HT-29 (cell line): ENCODE measurements around the gene KRTAP21-1. TPM values are rescaled to one million over a fixed set of nuclear protein-coding genes. Genes with fewer than 3 reads are reported as not detected.
"Not testable (repeated sequence)": the region's sequence is repeated elsewhere in the genome, so short reads cannot be mapped to it uniquely, and the experiment has no call there.

Experiments
- DNase-seq: peaks from one replicate; pipeline ENCODE4 v3.0.0-alpha.2; 2015; ENCODE audit warnings: low spot score
- total RNA-seq: library from RNA; depleted of rRNA; stranded (reverse); fragments of >200 nt; shearing (Covaris generic); gene quantifications from 2 replicates; pipeline ENCODE4 v1.2.3, GENCODE V29; 2014; rRNA removed

Gene KRTAP21-1
- not detected in 2 replicates for total RNA-seq

- not testable (repeated sequence) for DNase-seq
Observed at GRCh38 chr21:30755328-30755727, at the start of gene KRTAP21-1. KRTAP21-1 (minus strand) TSS chr21:30755428; CDS start chr21:30755378, 50 bp downstream.

- no peak for DNase-seq
Observed at GRCh38 chr21:30800605-30801004, 45.4 kb upstream of the KRTAP21-1 start.

- no peak for DNase-seq
Observed at GRCh38 chr21:30793581-30794314, 38.5 kb upstream of the KRTAP21-1 start.

- no peak for DNase-seq
Observed at GRCh38 chr21:30779249-30779648, 24.0 kb upstream of the KRTAP21-1 start.

- no peak for DNase-seq
Observed at GRCh38 chr21:30769724-30770431, 14.7 kb upstream of the KRTAP21-1 start.

- no peak for DNase-seq
Observed at GRCh38 chr21:30760776-30761175, 5.5 kb upstream of the KRTAP21-1 start.

- DNase-seq, result no peak
Observed at GRCh38 chr21:30758306-30758705, 3.1 kb upstream of the KRTAP21-1 start.

- DNase-seq, result no peak
Observed at GRCh38 chr21:30747159-30747558, 8.1 kb downstream of the KRTAP21-1 start, which contains the start of gene KRTAP21-2. KRTAP21-2 (minus strand) TSS chr21:30747259; CDS start chr21:30747202, 57 bp downstream.

- DNase-seq, result no peak
Observed at GRCh38 chr21:30740462-30740861, 14.8 kb downstream of the KRTAP21-1 start.

- no peak for DNase-seq
Observed at GRCh38 chr21:30733026-30733425, 22.2 kb downstream of the KRTAP21-1 start.

- no peak for DNase-seq
Observed at GRCh38 chr21:30726726-30727125, 28.5 kb downstream of the KRTAP21-1 start.

GRCh38 chr21:30719401-30719800 lies 35.8 kb downstream of the KRTAP21-1 start:
- no peak for DNase-seq

- no peak for DNase-seq
Observed at GRCh38 chr21:30718239-30718909, 36.9 kb downstream of the KRTAP21-1 start, which contains the start of gene KRTAP21-3. KRTAP21-3 (minus strand) TSS chr21:30718777; CDS start chr21:30718759, 18 bp downstream.

- no peak for DNase-seq
Observed at GRCh38 chr21:30717105-30717504, 38.1 kb downstream of the KRTAP21-1 start.

GRCh38 chr21:30714946-30715345 lies 40.3 kb downstream of the KRTAP21-1 start:
- no peak for DNase-seq

GRCh38 chr21:30714456-30714855 lies 40.8 kb downstream of the KRTAP21-1 start:
- no peak for DNase-seq

GRCh38 chr21:30713766-30714165 lies 41.5 kb downstream of the KRTAP21-1 start:
- no peak for DNase-seq

GRCh38 chr21:30710499-30710898 lies 44.7 kb downstream of the KRTAP21-1 start:
- DNase-seq, result no peak

GRCh38 chr21:30707409-30707808 lies 47.8 kb downstream of the KRTAP21-1 start:
- no peak for DNase-seq
